Liver (tissue), 9 donors: ENCODE data around the gene PAK4. TPM values are rescaled to one million over a fixed set of nuclear protein-coding genes. Genes with fewer than 3 reads are reported as not detected.

ENCODE experiments used
- DNase-seq: peaks from one replicate; pipeline ENCODE4 v3.0.0-alpha.2; 2017; ENCODE audit warnings: low spot score
- H3K27ac ChIP-seq, 2 donors: one replicate each; pipeline ENCODE4 v1.7.0; 2013; ENCODE audit warnings: inconsistent platforms in 2 of 2, low read length in 2 of 2, control low read depth in 1 of 2, low read depth in 1 of 2, mild to moderate bottlenecking in 1 of 2
- H3K27me3 ChIP-seq, 4 donors: one replicate each; pipeline versions ENCODE4 v1.6.1 to v1.7.0; 2013; ENCODE audit warnings: low read length in 3 of 4, inconsistent platforms in 1 of 4, mild to moderate bottlenecking in 1 of 4, moderate library complexity in 1 of 4; ENCODE audit not compliant: control insufficient read depth in 4 of 4, insufficient read depth in 4 of 4
- H3K36me3 ChIP-seq, 4 donors: one replicate each; pipeline versions ENCODE4 v1.6.1 to v1.7.0; 2013; ENCODE audit warnings: low read length in 3 of 4, mild to moderate bottlenecking in 3 of 4, low read depth in 1 of 4, moderate library complexity in 1 of 4; ENCODE audit not compliant: control insufficient read depth in 4 of 4, insufficient read depth in 3 of 4
- H3K4me1 ChIP-seq, 4 donors: one replicate each; pipeline versions ENCODE4 v1.6.1 to v1.7.0; 2013; ENCODE audit warnings: low read length in 3 of 4, mild to moderate bottlenecking in 3 of 4, moderate library complexity in 1 of 4; ENCODE audit not compliant: control insufficient read depth in 4 of 4, insufficient read depth in 4 of 4
- H3K4me3 ChIP-seq, 3 donors: one replicate each; pipeline versions ENCODE4 v1.6.1 to v1.7.0; 2013; ENCODE audit warnings: low read length in 3 of 3, control low read depth in 1 of 3, low read depth in 1 of 3, mild to moderate bottlenecking in 1 of 3
- H3K9ac ChIP-seq, 2 donors: one replicate each; pipeline ENCODE4 v1.7.0; 2013; ENCODE audit warnings: low read length in 2 of 2, mild to moderate bottlenecking in 2 of 2, moderate library complexity in 2 of 2, control low read depth in 1 of 2, low read depth in 1 of 2
- H3K9me3 ChIP-seq, 4 donors: one replicate each; pipeline versions ENCODE4 v1.6.1 to v1.7.0; 2013; ENCODE audit warnings: low read length in 3 of 4; ENCODE audit not compliant: control insufficient read depth in 4 of 4
- FOXA2 ChIP-seq: IDR thresholded peaks from 2 replicates; pipeline ENCODE4 v1.6.1; 2016; ENCODE audit warnings: antibody characterized with exemption
- HNF4A ChIP-seq, 2 donors: conservative IDR thresholded peaks; 2 replicates each; pipeline ENCODE4 v1.6.1; 2016; ENCODE audit warnings: antibody characterized with exemption in 2 of 2, mild to moderate bottlenecking in 2 of 2
- HNF4G ChIP-seq: IDR thresholded peaks from 2 replicates; pipeline ENCODE4 v1.6.1; 2016; ENCODE audit warnings: antibody characterized with exemption
- MAX ChIP-seq: IDR thresholded peaks from 2 replicates; pipeline ENCODE4 v1.6.1; 2016; ENCODE audit warnings: antibody characterized with exemption
- NR2F2 ChIP-seq: IDR thresholded peaks from 2 replicates; pipeline ENCODE4 v1.6.1; 2016; ENCODE audit warnings: antibody characterized with exemption
- RAD21 ChIP-seq, 2 donors: IDR thresholded peaks; 2 replicates each; pipeline ENCODE4 v1.6.1; 2016; ENCODE audit warnings: antibody characterized with exemption in 2 of 2, mild to moderate bottlenecking in 2 of 2
- RXRA ChIP-seq, 2 donors: IDR thresholded peaks; 2 replicates each; pipeline ENCODE4 v1.6.1; 2017 to 2018; ENCODE audit warnings: antibody characterized with exemption in 2 of 2, mild to moderate bottlenecking in 1 of 2
- SP1 ChIP-seq: IDR thresholded peaks from 2 replicates; pipeline ENCODE4 v1.6.1; 2018; ENCODE audit warnings: antibody characterized with exemption, mild to moderate bottlenecking
- TAF1 ChIP-seq: conservative IDR thresholded peaks from 2 replicates; pipeline ENCODE4 v1.6.1; 2016; ENCODE audit warnings: antibody characterized with exemption, mild to moderate bottlenecking
- YY1 ChIP-seq: IDR thresholded peaks from 2 replicates; pipeline ENCODE4 v1.6.1; 2016; ENCODE audit warnings: antibody characterized with exemption, mild to moderate bottlenecking
- WGBS: extraction: QIAGEN DNeasy Blood & Tissue Kit; methylation state at CpG from one replicate; pipeline ENCODE4 v1.1.7; 2013; 5-methylcytosine and 5-hydroxymethylcytosine counted together
- polyA plus RNA-seq, 2 donors: library from polyadenylated mRNA; stranded (reverse) in 1 of 2; unstranded in 1 of 2; fragments of 200-250 nt in 1 of 2; fragments of >200 nt in 1 of 2; fragmentation: Nextera tagmentation in 1 of 2; extraction: Ambion mirVana in 1 of 2; gene quantifications; one replicate each; pipeline versions ENCODE4 v1.2.1 to v1.2.3, GENCODE V29; 2013 to 2015
- total RNA-seq, 2 donors: library from RNA; depleted of rRNA; stranded (reverse); fragments of >200 nt; gene quantifications; one replicate each; pipeline ENCODE4 v1.2.3, GENCODE V29; 2014
- TF ChIP-seq, protein P1 (sequence below): IDR thresholded peaks from 2 replicates; pipeline ENCODE4 v1.6.1; 2016; ENCODE audit warnings: antibody characterized with exemption, mild to moderate bottlenecking
- TF ChIP-seq, protein P2 (sequence below): IDR thresholded peaks from 2 replicates; pipeline ENCODE4 v1.6.1; 2016; ENCODE audit warnings: antibody characterized with exemption
- TF ChIP-seq, protein P3 (sequence below): fragments of 150-350 bp; IDR thresholded peaks from 2 replicates; pipeline ENCODE4 v1.5.1; 2017; ENCODE audit warnings: improper control_type of control experiment, low read depth, low read length; ENCODE audit not compliant: missing input control
- donor health status: healthy.
- donor health status: healthy.
- donor health status: healthy.
- donor health status: healthy.
- donor health status: healthy.

Gene PAK4
- total and polyA plus RNA-seq, 4 donors, result 5.4 to 16.6 (median 7.7) TPM

- WGBS, result 90% methylated on average over 9 of the region's 9 CpGs
Observed at GRCh38 chr19:39180749-39181148, 55.2 kb downstream of the PAK4 start.

DNA sequence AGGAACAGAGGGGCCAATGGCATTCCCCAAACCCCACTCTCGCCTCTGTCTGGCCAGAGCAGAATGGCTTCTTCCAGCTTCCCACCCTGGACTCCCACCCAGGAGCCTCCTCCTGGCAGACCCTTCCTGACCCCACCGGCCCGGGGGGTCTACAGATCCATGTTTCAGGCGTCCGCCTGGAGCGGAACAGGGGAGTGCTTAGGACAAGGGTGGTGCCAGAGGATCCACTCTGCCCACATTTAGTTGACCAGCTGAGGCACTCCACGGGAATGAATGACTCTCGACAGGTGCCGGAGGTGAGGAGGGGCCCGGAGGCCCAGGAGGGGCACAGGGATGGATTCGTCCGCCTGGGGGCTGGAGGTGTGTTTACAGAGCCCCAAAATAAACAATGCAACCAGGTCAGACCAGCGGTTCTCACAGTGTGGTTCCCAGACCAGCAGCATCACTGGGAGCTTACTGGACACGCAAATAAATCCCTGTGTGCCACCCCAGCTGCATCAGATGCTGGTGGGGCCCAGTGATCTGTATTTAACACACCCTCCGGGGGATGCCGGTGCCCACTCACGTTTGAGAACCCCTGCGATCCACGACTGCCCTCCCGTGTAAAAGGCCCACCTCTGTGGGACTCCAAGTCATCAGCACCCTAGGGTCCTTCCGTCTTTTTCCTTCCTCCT lies 56.1 kb downstream of the PAK4 start:
- WGBS, result 80% methylated on average over 21 of the region's 21 CpGs
- no peak for TF ChIP-seq RAD21 (IDR thresholded peaks at IDR 0.05)
- no peak for TF ChIP-seq HNF4G
- TF ChIP-seq NR2F2, result no peak
- TF ChIP-seq SP1, result no peak
- TF ChIP-seq, protein P1, sequence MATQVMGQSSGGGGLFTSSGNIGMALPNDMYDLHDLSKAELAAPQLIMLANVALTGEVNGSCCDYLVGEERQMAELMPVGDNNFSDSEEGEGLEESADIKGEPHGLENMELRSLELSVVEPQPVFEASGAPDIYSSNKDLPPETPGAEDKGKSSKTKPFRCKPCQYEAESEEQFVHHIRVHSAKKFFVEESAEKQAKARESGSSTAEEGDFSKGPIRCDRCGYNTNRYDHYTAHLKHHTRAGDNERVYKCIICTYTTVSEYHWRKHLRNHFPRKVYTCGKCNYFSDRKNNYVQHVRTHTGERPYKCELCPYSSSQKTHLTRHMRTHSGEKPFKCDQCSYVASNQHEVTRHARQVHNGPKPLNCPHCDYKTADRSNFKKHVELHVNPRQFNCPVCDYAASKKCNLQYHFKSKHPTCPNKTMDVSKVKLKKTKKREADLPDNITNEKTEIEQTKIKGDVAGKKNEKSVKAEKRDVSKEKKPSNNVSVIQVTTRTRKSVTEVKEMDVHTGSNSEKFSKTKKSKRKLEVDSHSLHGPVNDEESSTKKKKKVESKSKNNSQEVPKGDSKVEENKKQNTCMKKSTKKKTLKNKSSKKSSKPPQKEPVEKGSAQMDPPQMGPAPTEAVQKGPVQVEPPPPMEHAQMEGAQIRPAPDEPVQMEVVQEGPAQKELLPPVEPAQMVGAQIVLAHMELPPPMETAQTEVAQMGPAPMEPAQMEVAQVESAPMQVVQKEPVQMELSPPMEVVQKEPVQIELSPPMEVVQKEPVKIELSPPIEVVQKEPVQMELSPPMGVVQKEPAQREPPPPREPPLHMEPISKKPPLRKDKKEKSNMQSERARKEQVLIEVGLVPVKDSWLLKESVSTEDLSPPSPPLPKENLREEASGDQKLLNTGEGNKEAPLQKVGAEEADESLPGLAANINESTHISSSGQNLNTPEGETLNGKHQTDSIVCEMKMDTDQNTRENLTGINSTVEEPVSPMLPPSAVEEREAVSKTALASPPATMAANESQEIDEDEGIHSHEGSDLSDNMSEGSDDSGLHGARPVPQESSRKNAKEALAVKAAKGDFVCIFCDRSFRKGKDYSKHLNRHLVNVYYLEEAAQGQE, result no peak
- TF ChIP-seq, protein P2, sequence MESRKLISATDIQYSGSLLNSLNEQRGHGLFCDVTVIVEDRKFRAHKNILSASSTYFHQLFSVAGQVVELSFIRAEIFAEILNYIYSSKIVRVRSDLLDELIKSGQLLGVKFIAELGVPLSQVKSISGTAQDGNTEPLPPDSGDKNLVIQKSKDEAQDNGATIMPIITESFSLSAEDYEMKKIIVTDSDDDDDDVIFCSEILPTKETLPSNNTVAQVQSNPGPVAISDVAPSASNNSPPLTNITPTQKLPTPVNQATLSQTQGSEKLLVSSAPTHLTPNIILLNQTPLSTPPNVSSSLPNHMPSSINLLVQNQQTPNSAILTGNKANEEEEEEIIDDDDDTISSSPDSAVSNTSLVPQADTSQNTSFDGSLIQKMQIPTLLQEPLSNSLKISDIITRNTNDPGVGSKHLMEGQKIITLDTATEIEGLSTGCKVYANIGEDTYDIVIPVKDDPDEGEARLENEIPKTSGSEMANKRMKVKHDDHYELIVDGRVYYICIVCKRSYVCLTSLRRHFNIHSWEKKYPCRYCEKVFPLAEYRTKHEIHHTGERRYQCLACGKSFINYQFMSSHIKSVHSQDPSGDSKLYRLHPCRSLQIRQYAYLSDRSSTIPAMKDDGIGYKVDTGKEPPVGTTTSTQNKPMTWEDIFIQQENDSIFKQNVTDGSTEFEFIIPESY, result no peak
- no peak for TF ChIP-seq FOXA2
- TF ChIP-seq MAX, result no peak
- TF ChIP-seq, protein P3, sequence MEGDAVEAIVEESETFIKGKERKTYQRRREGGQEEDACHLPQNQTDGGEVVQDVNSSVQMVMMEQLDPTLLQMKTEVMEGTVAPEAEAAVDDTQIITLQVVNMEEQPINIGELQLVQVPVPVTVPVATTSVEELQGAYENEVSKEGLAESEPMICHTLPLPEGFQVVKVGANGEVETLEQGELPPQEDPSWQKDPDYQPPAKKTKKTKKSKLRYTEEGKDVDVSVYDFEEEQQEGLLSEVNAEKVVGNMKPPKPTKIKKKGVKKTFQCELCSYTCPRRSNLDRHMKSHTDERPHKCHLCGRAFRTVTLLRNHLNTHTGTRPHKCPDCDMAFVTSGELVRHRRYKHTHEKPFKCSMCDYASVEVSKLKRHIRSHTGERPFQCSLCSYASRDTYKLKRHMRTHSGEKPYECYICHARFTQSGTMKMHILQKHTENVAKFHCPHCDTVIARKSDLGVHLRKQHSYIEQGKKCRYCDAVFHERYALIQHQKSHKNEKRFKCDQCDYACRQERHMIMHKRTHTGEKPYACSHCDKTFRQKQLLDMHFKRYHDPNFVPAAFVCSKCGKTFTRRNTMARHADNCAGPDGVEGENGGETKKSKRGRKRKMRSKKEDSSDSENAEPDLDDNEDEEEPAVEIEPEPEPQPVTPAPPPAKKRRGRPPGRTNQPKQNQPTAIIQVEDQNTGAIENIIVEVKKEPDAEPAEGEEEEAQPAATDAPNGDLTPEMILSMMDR, result no peak
- no peak for TF ChIP-seq TAF1
- TF ChIP-seq YY1, result no peak

More at GRCh38 chr19:39180749-39181148, 55.2 kb downstream of the PAK4 start:
- Histone ChIP-seq H3K36me3 (peaks cover 0 to 29% (median 8%) of the 10 kb centered on the region in 4 donors), H3K9me3 (no peaks in the 10 kb centered on the region), H3K27me3 (no peaks in the 10 kb centered on the region), H3K27ac (no peak overlapping the region), H3K4me1 (no peaks in the 10 kb centered on the region), H3K9ac (no peak overlapping the region), H3K4me3 (no peak overlapping the region)
- no peak for TF ChIP-seq MAX
- no peak for TF ChIP-seq HNF4A (conservative IDR thresholded peaks at IDR 0.05)
- TF ChIP-seq, protein P1, result no peak
- TF ChIP-seq, protein P3, result no peak
- no peak for TF ChIP-seq RXRA (IDR thresholded peaks at IDR 0.05)
- DNase-seq, result no peak

More for the DNA sequence above, 56.1 kb downstream of the PAK4 start:
- H3K9me3 ChIP-seq, result no peaks in the 10 kb centered on the region
- H3K4me1 ChIP-seq, result no peaks in the 10 kb centered on the region
- no peak overlapping the region for H3K27ac ChIP-seq
- H3K9ac ChIP-seq, result no peak overlapping the region
- H3K27me3 ChIP-seq, result no peaks in the 10 kb centered on the region
- H3K4me3 ChIP-seq, result no peak overlapping the region
- peaks cover 0 to 20% (median 7%) of the 10 kb centered on the region in 4 donors for H3K36me3 ChIP-seq
- no peak for DNase-seq
